ENCODE measurements around the gene GUSB.

Gene GUSB

GRCh38 chr7:65927489-65928448, 54.2 kb downstream of the GUSB start:
- DNase-seq (ENCODE audit: low read depth): no peak

DNA sequence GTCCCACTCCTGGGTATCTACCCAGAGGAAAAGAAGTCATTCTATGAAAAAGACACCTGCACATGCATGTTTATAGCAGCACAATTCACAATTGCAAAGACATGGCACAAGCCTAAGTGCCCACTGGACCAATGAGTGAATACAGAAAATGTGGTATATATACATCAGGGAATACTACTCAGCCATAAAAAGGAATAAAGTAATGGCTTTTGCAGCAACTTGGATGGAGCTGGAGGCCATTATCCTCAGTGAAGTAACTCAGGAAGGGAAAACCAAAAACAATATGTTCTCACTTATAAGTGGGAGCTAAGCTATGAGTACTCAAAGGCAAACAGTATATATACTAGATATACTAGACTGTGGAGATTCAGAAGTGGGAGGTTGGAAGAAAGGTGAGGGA, 55.4 kb downstream of the GUSB start:
- DNase-seq (ENCODE audit: low read depth): no peak

DNA sequence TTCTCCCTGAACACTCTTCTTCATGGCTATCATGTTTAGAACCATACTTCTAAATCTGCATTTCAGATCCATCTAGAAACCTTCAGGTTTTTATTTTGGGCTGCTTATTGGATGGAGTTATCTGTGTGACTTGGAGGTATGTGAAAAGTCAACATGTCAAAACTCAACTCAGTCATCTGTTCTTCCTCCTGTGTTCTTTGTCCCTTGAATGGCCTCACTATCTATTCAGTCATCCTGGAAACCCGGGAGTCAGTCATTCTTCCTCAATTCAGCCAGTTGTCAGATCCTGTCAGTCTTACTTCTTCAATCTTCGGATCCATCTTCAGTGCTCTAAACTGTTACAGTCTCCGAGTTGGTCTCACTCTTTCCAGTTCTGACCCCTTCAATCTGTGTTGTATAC, 57.0 kb downstream of the GUSB start:
- DNase-seq (ENCODE audit: low read depth): no peak

- no peak for DNase-seq (ENCODE audit: low read depth)
Observed at GRCh38 chr7:65924193-65924592, 57.8 kb downstream of the GUSB start.

GRCh38 chr7:65923316-65923715, 58.7 kb downstream of the GUSB start:
- DNase-seq (ENCODE audit: low read depth): no peak

DNA sequence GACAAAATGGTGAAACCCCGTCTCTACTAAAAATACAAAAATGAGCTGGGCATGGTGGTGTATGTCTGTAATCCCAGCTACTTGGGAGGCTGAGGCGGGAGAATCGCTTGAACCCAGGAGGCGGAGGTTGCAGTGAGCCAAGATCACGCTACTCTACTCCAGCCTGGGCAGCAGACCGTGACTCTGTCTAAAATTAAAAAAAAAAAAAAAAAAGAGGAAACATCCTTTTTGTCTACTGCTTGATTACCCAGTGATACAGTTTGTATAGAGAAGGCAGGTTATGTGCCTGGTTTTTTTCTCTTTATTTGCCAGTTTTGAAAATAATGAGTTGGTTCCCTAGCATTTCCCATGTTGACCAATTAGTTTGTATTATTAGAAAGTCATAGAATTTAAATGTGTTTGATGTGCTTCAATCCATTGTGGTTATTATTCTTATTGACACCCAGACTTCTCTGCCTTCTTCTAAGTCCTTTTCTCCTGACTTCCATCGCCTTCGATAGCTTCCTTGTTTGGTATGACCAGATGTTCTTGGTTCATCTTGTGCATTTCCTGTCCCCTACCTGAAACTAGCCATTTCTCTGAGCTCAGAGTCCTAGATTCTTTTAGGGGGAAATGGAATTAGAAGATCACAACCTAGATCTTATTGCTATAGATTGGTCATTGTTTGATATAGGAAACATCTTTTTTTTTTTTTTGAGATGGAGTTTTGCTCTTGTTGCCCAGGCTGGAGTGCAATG, 65.9 kb downstream of the GUSB start:
- DNase-seq (ENCODE audit: low read depth): no peak

- no peak for DNase-seq (ENCODE audit: low read depth)
Observed at GRCh38 chr7:65912237-65912636, 69.8 kb downstream of the GUSB start.

All from stimulated activated CD4-positive, alpha-beta T cell treated with anti-CD3 and anti-CD28 coated beads, Interleukin-2, amount 100 ng/mL, for 4 hours (primary cell).